HEK293 (cell line): Measurements from ENCODE around the gene AFF1.

Experiments used
- CTCF ChIA-PET: fragments of 350-600 bp; formaldehyde crosslinking; extraction: SDS; loops from one replicate; lab custom pipeline; 2021; ENCODE audit warnings: antibody characterized with exemption; lab: Yijun Ruan, JAX
- POLR2A ChIA-PET: fragments of 300-600 bp; formaldehyde crosslinking; extraction: SDS; loops from one replicate; lab custom pipeline; 2020; ENCODE audit warnings: antibody characterized with exemption, inconsistent platforms; lab: Yijun Ruan, JAX
- H3K27ac ChIP-seq: fragments of 200-500 bp; sonication (Bioruptor generic); 2 replicates; pipeline ENCODE4 v1.5.1; 2014; ENCODE audit warnings: low read depth, low read length, control low read depth, inconsistent platforms; ENCODE audit errors: extremely low read depth
- H3K36me3 ChIP-seq, 2 experiments: fragments of 200-500 bp in 1 of 2; sonication (Bioruptor generic) in 1 of 2; 1 replicate in 1 of 2; 2 replicates in 1 of 2; pipeline ENCODE4 v1.5.1; 2014 to 2017; ENCODE audit warnings: inconsistent platforms in 2 of 2, low read length in 2 of 2; ENCODE audit not compliant: control insufficient read depth in 2 of 2, insufficient read depth in 1 of 2
- H3K4me1 ChIP-seq: fragments of 200-500 bp; sonication (Bioruptor generic); 2 replicates; pipeline ENCODE4 v1.5.1; 2014; ENCODE audit warnings: mild to moderate bottlenecking, low read length, inconsistent platforms; ENCODE audit not compliant: control insufficient read depth, insufficient read depth
- H3K4me3 ChIP-seq: 2 replicates; pipeline ENCODE4 v1.5.1; 2011; ENCODE audit warnings: low read depth, mild to moderate bottlenecking, control low read depth, low read length, moderate library complexity
- H3K9me3 ChIP-seq: fragments of 200-500 bp; sonication (Bioruptor generic); 2 replicates; pipeline ENCODE4 v1.5.1; 2014; ENCODE audit warnings: low read depth, low read length, inconsistent platforms; ENCODE audit not compliant: control insufficient read depth, insufficient read depth
- BCL11B ChIP-seq: fragments of 450-650 bp; formaldehyde crosslinking; IDR thresholded peaks from 2 replicates; pipeline ENCODE4 v1.5.1; 2016; ENCODE audit warnings: low read depth, missing biosample characterization, missing genetic modification characterization
- HOXA7 ChIP-seq: sonication (generic); formaldehyde crosslinking; IDR thresholded peaks from 2 replicates; pipeline ENCODE4 v1.8.1; 2022; ENCODE audit warnings: missing genetic modification reagents, borderline replicate concordance
- HOXC10 ChIP-seq: sonication (generic); formaldehyde crosslinking; IDR thresholded peaks from 2 replicates; pipeline ENCODE4 v1.8.1; 2023; ENCODE audit warnings: mild to moderate bottlenecking, missing genetic modification reagents
- HOXD13 ChIP-seq: sonication (generic); formaldehyde crosslinking; IDR thresholded peaks from 2 replicates; pipeline ENCODE4 v1.8.0; 2022; ENCODE audit warnings: missing genetic modification reagents, borderline replicate concordance
- MEIS1 ChIP-seq: sonication (generic); formaldehyde crosslinking; IDR thresholded peaks from 2 replicates; pipeline ENCODE4 v1.8.1; 2022; ENCODE audit warnings: missing genetic modification reagents, mild to moderate bottlenecking, borderline replicate concordance
- ZBTB20 ChIP-seq: fragments of 450-650 bp; formaldehyde crosslinking; IDR thresholded peaks from 2 replicates; pipeline ENCODE4 v1.5.1; 2016; ENCODE audit warnings: missing biosample characterization, missing genetic modification characterization
- ZFP37 ChIP-seq: fragments of 450-650 bp; formaldehyde crosslinking; IDR thresholded peaks from 2 replicates; pipeline ENCODE4 v1.5.1; 2016; ENCODE audit warnings: missing biosample characterization, missing genetic modification characterization
- TF ChIP-seq, protein P1 (sequence below): fragments of 450-650 bp; formaldehyde crosslinking; IDR thresholded peaks from 2 replicates; pipeline ENCODE4 v1.5.1; 2016; ENCODE audit warnings: missing biosample characterization, missing genetic modification characterization
- TF ChIP-seq, protein P2 (sequence below): fragments of 450-650 bp; formaldehyde crosslinking; IDR thresholded peaks from 2 replicates; pipeline ENCODE4 v1.5.1; 2017; ENCODE audit warnings: missing biosample characterization, missing genetic modification characterization
- TF ChIP-seq, protein P3 (sequence below): fragments of 450-650 bp; formaldehyde crosslinking; IDR thresholded peaks from 2 replicates; pipeline ENCODE4 v1.5.1; 2016; ENCODE audit warnings: missing biosample characterization, missing genetic modification characterization
- TF ChIP-seq, protein P4 (sequence below): fragments of 450-650 bp; formaldehyde crosslinking; IDR thresholded peaks from 2 replicates; pipeline ENCODE4 v1.5.0; 2017; ENCODE audit warnings: missing biosample characterization, missing genetic modification characterization, borderline replicate concordance
- TF ChIP-seq, protein P5 (sequence below): fragments of 450-650 bp; formaldehyde crosslinking; IDR thresholded peaks from 2 replicates; pipeline ENCODE4 v1.5.1; 2016; ENCODE audit warnings: missing biosample characterization, missing genetic modification characterization, borderline replicate concordance
- TF ChIP-seq, protein P6 (sequence below): fragments of 450-650 bp; formaldehyde crosslinking; conservative IDR thresholded peaks from 2 replicates; pipeline ENCODE4 v1.5.1; 2016; ENCODE audit warnings: low read depth, missing biosample characterization, missing genetic modification characterization
- TF ChIP-seq, protein P7 (sequence below): fragments of 450-650 bp; formaldehyde crosslinking; optimal IDR thresholded peaks from 2 replicates; pipeline ENCODE3; 2016; ENCODE audit warnings: missing biosample characterization, mild to moderate bottlenecking, missing genetic modification characterization

The AFF1 gene

DNA sequence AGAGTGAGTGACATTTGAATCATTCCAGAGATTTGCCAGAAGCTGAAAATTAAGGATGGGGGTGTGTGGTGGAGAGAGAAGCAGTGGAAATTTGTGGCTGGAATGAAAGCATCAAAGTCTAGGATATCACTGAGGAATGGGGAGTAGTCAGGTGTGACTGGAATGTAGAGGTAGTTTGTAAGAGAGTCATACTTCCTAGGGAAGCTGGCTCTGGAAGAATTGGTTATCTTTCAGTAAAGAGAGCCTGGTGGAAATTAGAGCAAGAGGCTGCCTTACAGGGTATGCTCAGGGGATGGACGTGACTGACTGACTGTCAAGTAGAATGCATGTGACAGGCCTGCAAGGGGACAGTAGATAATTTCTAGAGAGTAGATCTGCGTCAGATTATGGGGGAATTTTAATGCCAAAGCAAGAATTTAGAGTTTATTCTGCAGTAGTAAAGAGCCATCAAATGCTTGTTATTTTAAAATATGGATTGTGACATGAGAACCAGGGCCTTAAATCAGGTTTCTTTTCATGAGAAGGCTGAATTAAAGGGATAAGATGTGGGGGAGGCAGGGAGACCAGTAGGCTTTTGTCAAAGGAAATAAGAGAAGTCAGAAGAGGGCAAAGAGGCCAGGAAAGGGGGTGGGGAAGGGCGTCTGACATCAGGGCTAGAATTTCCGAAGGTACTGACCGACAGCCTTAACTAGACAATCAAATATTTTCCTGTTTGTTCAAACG, 109.9 kb downstream of the AFF1 start:
- Histone ChIP-seq H3K4me3 (no peak overlapping the region), H3K9me3 (no peaks in the 10 kb centered on the region), H3K36me3 (peaks cover 0 to 11% of the 10 kb centered on the region in 2 experiments; a peak in 1 of 3 replicates), H3K4me1 (no peaks in the 10 kb centered on the region; the same call in 1 of the 2 replicates), H3K27ac (no peak overlapping the region)
- CTCF ChIA-PET: no interaction called here
- TF ChIP-seq, protein P1, sequence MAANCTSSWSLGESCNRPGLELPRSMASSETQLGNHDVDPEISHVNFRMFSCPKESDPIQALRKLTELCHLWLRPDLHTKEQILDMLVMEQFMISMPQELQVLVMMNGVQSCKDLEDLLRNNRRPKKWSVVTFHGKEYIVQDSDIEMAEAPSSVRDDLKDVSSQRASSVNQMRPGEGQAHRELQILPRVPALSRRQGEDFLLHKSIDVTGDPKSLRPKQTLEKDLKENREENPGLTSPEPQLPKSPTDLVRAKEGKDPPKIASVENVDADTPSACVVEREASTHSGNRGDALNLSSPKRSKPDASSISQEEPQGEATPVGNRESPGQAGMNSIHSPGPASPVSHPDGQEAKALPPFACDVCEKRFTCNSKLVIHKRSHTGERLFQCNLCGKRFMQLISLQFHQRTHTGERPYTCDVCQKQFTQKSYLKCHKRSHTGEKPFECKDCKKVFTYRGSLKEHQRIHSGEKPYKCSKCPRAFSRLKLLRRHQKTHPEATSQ (tag by site-specific recombination): no peak
- TF ChIP-seq, protein P2, sequence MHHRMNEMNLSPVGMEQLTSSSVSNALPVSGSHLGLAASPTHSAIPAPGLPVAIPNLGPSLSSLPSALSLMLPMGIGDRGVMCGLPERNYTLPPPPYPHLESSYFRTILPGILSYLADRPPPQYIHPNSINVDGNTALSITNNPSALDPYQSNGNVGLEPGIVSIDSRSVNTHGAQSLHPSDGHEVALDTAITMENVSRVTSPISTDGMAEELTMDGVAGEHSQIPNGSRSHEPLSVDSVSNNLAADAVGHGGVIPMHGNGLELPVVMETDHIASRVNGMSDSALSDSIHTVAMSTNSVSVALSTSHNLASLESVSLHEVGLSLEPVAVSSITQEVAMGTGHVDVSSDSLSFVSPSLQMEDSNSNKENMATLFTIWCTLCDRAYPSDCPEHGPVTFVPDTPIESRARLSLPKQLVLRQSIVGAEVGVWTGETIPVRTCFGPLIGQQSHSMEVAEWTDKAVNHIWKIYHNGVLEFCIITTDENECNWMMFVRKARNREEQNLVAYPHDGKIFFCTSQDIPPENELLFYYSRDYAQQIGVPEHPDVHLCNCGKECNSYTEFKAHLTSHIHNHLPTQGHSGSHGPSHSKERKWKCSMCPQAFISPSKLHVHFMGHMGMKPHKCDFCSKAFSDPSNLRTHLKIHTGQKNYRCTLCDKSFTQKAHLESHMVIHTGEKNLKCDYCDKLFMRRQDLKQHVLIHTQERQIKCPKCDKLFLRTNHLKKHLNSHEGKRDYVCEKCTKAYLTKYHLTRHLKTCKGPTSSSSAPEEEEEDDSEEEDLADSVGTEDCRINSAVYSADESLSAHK (tag by site-specific recombination): no peak
- TF ChIP-seq HOXA7 (CRISPR knock-in tag) (no peak), ZBTB20 (no peak), ZFP37 (no peak), MEIS1 (CRISPR knock-in tag) (no peak)
- TF ChIP-seq, protein P3, sequence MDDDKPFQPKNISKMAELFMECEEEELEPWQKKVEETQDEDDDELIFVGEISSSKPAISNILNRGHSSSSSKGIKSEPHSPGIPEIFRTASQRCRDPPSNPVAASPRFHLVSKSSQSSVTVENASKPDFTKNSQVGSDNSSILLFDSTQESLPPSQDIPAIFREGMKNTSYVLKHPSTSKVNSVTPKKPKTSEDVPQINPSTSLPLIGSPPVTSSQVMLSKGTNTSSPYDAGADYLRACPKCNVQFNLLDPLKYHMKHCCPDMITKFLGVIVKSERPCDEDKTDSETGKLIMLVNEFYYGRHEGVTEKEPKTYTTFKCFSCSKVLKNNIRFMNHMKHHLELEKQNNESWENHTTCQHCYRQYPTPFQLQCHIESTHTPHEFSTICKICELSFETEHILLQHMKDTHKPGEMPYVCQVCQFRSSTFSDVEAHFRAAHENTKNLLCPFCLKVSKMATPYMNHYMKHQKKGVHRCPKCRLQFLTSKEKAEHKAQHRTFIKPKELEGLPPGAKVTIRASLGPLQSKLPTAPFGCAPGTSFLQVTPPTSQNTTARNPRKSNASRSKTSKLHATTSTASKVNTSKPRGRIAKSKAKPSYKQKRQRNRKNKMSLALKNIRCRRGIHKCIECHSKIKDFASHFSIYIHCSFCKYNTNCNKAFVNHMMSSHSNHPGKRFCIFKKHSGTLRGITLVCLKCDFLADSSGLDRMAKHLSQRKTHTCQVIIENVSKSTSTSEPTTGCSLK (tag by site-specific recombination): no peak
- TF ChIP-seq, protein P4, sequence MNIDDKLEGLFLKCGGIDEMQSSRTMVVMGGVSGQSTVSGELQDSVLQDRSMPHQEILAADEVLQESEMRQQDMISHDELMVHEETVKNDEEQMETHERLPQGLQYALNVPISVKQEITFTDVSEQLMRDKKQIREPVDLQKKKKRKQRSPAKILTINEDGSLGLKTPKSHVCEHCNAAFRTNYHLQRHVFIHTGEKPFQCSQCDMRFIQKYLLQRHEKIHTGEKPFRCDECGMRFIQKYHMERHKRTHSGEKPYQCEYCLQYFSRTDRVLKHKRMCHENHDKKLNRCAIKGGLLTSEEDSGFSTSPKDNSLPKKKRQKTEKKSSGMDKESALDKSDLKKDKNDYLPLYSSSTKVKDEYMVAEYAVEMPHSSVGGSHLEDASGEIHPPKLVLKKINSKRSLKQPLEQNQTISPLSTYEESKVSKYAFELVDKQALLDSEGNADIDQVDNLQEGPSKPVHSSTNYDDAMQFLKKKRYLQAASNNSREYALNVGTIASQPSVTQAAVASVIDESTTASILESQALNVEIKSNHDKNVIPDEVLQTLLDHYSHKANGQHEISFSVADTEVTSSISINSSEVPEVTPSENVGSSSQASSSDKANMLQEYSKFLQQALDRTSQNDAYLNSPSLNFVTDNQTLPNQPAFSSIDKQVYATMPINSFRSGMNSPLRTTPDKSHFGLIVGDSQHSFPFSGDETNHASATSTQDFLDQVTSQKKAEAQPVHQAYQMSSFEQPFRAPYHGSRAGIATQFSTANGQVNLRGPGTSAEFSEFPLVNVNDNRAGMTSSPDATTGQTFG (tag by site-specific recombination): no peak
- POLR2A ChIA-PET: no interaction called here

DNA sequence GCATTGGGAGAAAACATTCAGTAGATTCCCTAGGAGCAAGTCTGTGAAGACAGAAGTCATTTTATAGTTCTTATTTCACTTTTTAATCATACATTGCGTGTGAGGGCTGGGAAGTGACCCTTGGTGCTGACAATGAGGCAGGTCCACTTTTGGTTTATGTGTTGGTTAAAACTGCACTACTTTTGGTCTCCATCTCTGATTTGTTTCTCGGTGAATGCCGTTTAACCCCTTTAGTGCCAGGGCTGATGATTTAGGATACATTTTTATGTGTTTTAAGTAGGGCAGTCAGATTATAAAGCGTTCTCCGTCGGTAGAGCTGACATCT, 110.4 kb downstream of the AFF1 start:
- POLR2A ChIA-PET: no interaction called here
- TF ChIP-seq, protein P5, sequence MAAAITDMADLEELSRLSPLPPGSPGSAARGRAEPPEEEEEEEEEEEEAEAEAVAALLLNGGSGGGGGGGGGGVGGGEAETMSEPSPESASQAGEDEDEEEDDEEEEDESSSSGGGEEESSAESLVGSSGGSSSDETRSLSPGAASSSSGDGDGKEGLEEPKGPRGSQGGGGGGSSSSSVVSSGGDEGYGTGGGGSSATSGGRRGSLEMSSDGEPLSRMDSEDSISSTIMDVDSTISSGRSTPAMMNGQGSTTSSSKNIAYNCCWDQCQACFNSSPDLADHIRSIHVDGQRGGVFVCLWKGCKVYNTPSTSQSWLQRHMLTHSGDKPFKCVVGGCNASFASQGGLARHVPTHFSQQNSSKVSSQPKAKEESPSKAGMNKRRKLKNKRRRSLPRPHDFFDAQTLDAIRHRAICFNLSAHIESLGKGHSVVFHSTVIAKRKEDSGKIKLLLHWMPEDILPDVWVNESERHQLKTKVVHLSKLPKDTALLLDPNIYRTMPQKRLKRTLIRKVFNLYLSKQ (tag by site-specific recombination): no peak
- TF ChIP-seq HOXC10 (CRISPR knock-in tag) (no peak), BCL11B (tag by site-specific recombination) (no peak), HOXD13 (CRISPR knock-in tag) (no peak)
- TF ChIP-seq, protein P6, sequence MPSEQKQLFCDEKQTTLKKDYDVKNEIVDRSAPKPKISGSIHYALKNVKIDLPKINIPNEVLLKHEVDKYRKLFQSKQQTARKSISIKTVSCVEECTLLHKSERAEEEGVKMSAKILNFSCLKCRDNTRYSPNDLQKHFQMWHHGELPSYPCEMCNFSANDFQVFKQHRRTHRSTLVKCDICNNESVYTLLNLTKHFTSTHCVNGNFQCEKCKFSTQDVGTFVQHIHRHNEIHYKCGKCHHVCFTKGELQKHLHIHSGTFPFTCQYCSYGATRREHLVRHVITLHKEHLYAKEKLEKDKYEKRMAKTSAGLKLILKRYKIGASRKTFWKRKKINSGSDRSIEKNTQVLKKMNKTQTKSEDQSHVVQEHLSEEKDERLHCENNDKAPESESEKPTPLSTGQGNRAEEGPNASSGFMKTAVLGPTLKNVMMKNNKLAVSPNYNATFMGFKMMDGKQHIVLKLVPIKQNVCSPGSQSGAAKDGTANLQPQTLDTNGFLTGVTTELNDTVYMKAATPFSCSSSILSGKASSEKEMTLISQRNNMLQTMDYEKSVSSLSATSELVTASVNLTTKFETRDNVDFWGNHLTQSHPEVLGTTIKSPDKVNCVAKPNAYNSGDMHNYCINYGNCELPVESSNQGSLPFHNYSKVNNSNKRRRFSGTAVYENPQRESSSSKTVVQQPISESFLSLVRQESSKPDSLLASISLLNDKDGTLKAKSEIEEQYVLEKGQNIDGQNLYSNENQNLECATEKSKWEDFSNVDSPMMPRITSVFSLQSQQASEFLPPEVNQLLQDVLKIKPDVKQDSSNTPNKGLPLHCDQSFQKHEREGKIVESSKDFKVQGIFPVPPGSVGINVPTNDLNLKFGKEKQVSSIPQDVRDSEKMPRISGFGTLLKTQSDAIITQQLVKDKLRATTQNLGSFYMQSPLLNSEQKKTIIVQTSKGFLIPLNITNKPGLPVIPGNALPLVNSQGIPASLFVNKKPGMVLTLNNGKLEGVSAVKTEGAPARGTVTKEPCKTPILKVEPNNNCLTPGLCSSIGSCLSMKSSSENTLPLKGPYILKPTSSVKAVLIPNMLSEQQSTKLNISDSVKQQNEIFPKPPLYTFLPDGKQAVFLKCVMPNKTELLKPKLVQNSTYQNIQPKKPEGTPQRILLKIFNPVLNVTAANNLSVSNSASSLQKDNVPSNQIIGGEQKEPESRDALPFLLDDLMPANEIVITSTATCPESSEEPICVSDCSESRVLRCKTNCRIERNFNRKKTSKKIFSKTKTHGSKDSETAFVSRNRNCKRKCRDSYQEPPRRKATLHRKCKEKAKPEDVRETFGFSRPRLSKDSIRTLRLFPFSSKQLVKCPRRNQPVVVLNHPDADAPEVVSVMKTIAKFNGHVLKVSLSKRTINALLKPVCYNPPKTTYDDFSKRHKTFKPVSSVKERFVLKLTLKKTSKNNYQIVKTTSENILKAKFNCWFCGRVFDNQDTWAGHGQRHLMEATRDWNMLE (tag by site-specific recombination): no peak
- TF ChIP-seq, protein P7, sequence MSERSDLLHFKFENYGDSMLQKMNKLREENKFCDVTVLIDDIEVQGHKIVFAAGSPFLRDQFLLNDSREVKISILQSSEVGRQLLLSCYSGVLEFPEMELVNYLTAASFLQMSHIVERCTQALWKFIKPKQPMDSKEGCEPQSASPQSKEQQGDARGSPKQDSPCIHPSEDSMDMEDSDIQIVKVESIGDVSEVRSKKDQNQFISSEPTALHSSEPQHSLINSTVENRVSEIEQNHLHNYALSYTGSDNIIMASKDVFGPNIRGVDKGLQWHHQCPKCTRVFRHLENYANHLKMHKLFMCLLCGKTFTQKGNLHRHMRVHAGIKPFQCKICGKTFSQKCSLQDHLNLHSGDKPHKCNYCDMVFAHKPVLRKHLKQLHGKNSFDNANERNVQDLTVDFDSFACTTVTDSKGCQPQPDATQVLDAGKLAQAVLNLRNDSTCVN (tag by site-specific recombination): no peak
- H3K36me3 ChIP-seq: peaks cover 0 to 11% of the 10 kb centered on the region in 2 experiments; a peak in 1 of 3 replicates
- H3K27ac ChIP-seq: no peak overlapping the region
- no peak overlapping the region for H3K4me3 ChIP-seq
- CTCF ChIA-PET: no interaction called here
- no peaks in the 10 kb centered on the region; the same call in 1 of the 2 replicates for H3K4me1 ChIP-seq
- no peaks in the 10 kb centered on the region for H3K9me3 ChIP-seq
